Mesenchymal stem cell (in vitro differentiated cells and primary cell): ENCODE data around the gene NEK10.

Experiments
- DNase-seq: peaks from one replicate; pipeline ENCODE4 v3.0.0-alpha.2; 2013
- H2AFZ ChIP-seq: one replicate; pipeline ENCODE4 v1.6.1; 2013; ENCODE audit warnings: low read depth, mild to moderate bottlenecking, control low read depth, inconsistent platforms, low read length, moderate library complexity
- H2AK5ac ChIP-seq: 2 replicates; pipeline ENCODE4 v1.6.1; 2013; ENCODE audit warnings: low read length, moderate library complexity, mild to moderate bottlenecking, inconsistent platforms; ENCODE audit not compliant: severe bottlenecking
- H2BK120ac ChIP-seq: one replicate; pipeline ENCODE4 v1.6.1; 2013; ENCODE audit warnings: low read depth, mild to moderate bottlenecking, inconsistent platforms, low read length, moderate library complexity
- H2BK12ac ChIP-seq, 2 experiments: one replicate each; pipeline ENCODE4 v1.6.1; 2013; ENCODE audit warnings: inconsistent platforms in 2 of 2, low read length in 2 of 2, mild to moderate bottlenecking in 2 of 2, moderate library complexity in 2 of 2, control low read depth in 1 of 2
- H2BK15ac ChIP-seq: one replicate; pipeline ENCODE4 v1.6.1; 2013; ENCODE audit warnings: mild to moderate bottlenecking, low read depth, inconsistent platforms; ENCODE audit not compliant: poor library complexity, severe bottlenecking
- H2BK5ac ChIP-seq: 2 replicates; pipeline ENCODE4 v1.6.1; 2013; ENCODE audit warnings: low read depth, mild to moderate bottlenecking, low read length, control low read depth, inconsistent platforms; ENCODE audit not compliant: poor library complexity, severe bottlenecking
- H3K14ac ChIP-seq, 2 experiments: one replicate each; pipeline ENCODE4 v1.6.1; 2013; ENCODE audit warnings: inconsistent platforms in 2 of 2, low read length in 2 of 2, control low read depth in 1 of 2, mild to moderate bottlenecking in 1 of 2, moderate library complexity in 1 of 2
- H3K18ac ChIP-seq, 2 experiments: one replicate each; pipeline ENCODE4 v1.6.1; 2013; ENCODE audit warnings: inconsistent platforms in 2 of 2, low read length in 2 of 2, control low read depth in 1 of 2, low read depth in 1 of 2, mild to moderate bottlenecking in 1 of 2
- H3K23ac ChIP-seq, 2 experiments: one replicate each; pipeline ENCODE4 v1.6.1; 2013; ENCODE audit warnings: inconsistent platforms in 2 of 2, low read length in 2 of 2, mild to moderate bottlenecking in 2 of 2, moderate library complexity in 2 of 2, control low read depth in 1 of 2
- H3K27ac ChIP-seq: 2 replicates; pipeline ENCODE4 v1.5.1; 2013; ENCODE audit warnings: mild to moderate bottlenecking, moderate library complexity, low read length, control low read depth, inconsistent platforms; ENCODE audit not compliant: poor library complexity, severe bottlenecking
- H3K27me3 ChIP-seq, 2 experiments: 2 replicates each; pipeline versions ENCODE4 v1.6.1 to v1.7.0; 2013; ENCODE audit warnings: low read length in 2 of 2, mild to moderate bottlenecking in 2 of 2, moderate library complexity in 2 of 2, control low read depth in 1 of 2, inconsistent platforms in 1 of 2; ENCODE audit not compliant: control insufficient read depth in 1 of 2, insufficient read depth in 1 of 2
- H3K36me3 ChIP-seq, 2 experiments: 2 replicates each; pipeline versions ENCODE4 v1.6.1 to v1.7.0; 2013; ENCODE audit warnings: low read length in 2 of 2, control low read depth in 1 of 2, inconsistent platforms in 1 of 2, low read depth in 1 of 2, mild to moderate bottlenecking in 1 of 2; ENCODE audit not compliant: insufficient read depth in 2 of 2, control insufficient read depth in 1 of 2
- H3K4ac ChIP-seq, 2 experiments: one replicate each; pipeline ENCODE4 v1.6.1; 2013; ENCODE audit warnings: inconsistent platforms in 2 of 2, low read length in 2 of 2, mild to moderate bottlenecking in 2 of 2, moderate library complexity in 2 of 2, control low read depth in 1 of 2, low read depth in 1 of 2
- H3K4me1 ChIP-seq: 2 replicates; pipeline ENCODE4 v1.6.1; 2013; ENCODE audit warnings: low read depth, low read length, control low read depth; ENCODE audit not compliant: control insufficient read depth, insufficient read depth
- H3K4me2 ChIP-seq: 2 replicates; pipeline ENCODE4 v1.6.1; 2013; ENCODE audit warnings: low read length, mild to moderate bottlenecking, inconsistent platforms; ENCODE audit not compliant: poor library complexity, severe bottlenecking
- H3K4me3 ChIP-seq, 2 experiments: 2 replicates each; pipeline versions ENCODE4 v1.5.1 to v1.7.0; 2013; ENCODE audit warnings: low read length in 2 of 2, mild to moderate bottlenecking in 2 of 2, control low read depth in 1 of 2, low read depth in 1 of 2; ENCODE audit not compliant: insufficient read depth in 1 of 2
- H3K79me1 ChIP-seq: replicated peaks from 2 replicates; pipeline ENCODE4 v1.6.1; 2013; ENCODE audit warnings: mild to moderate bottlenecking, control low read depth, low read length, inconsistent platforms; ENCODE audit not compliant: poor library complexity, severe bottlenecking
- H3K9ac ChIP-seq: 2 replicates; pipeline ENCODE4 v1.7.0; 2013; ENCODE audit warnings: mild to moderate bottlenecking, low read length, moderate library complexity
- H3K9me3 ChIP-seq: 2 replicates; pipeline ENCODE4 v1.7.0; 2013; ENCODE audit warnings: mild to moderate bottlenecking, low read length; ENCODE audit not compliant: control insufficient read depth
- H4K8ac ChIP-seq: one replicate; pipeline ENCODE4 v1.6.1; 2013; ENCODE audit warnings: inconsistent platforms, mild to moderate bottlenecking, low read length, moderate library complexity
- H4K91ac ChIP-seq: one replicate; pipeline ENCODE4 v1.6.1; 2013; ENCODE audit warnings: mild to moderate bottlenecking, low read length, inconsistent platforms
- WGBS: methylation state at CpG from one replicate; pipeline ENCODE4 v1.1.7; 2013; ENCODE audit warnings: mixed read lengths; 5-methylcytosine and 5-hydroxymethylcytosine counted together

The NEK10 gene

GRCh38 chr3:27200721-27201489, 168.3 kb downstream of the NEK10 start:
- H2AK5ac ChIP-seq = peak overlapping the region; percentile 18
- peaks cover 6% of the 10 kb centered on the region for H3K9me3 ChIP-seq
- 94% methylated on average over 2 of the region's 2 CpGs for WGBS
- H3K36me3 ChIP-seq = peaks cover 0 to 64% of the 10 kb centered on the region in 2 experiments
- H2AFZ ChIP-seq = no peak overlapping the region
- H3K4me2 ChIP-seq = no peak overlapping the region
- no peak overlapping the region for H2BK5ac ChIP-seq
- H2BK120ac ChIP-seq = no peak overlapping the region
- peak overlapping the region; percentile 4 for H4K8ac ChIP-seq
- H3K79me1 ChIP-seq = no peaks in the 10 kb centered on the region
- no peak overlapping the region for H3K14ac ChIP-seq
- no peaks in the 10 kb centered on the region for H3K27me3 ChIP-seq
- no peak overlapping the region for H3K4ac ChIP-seq
- no peak overlapping the region for H3K9ac ChIP-seq
- no peaks in the 10 kb centered on the region for H3K4me1 ChIP-seq
- H2BK15ac ChIP-seq = no peak overlapping the region
- no peak for DNase-seq
- H3K23ac ChIP-seq = no peak overlapping the region
- no peak overlapping the region for H4K91ac ChIP-seq
- no peak overlapping the region for H3K27ac ChIP-seq
- no peak overlapping the region for H2BK12ac ChIP-seq
- no peak overlapping the region for H3K4me3 ChIP-seq
- H3K18ac ChIP-seq = no peak overlapping the region

- no peak overlapping the region for H3K18ac ChIP-seq
Measured at GRCh38 chr3:27194861-27195483, 174.2 kb downstream of the NEK10 start.

DNA sequence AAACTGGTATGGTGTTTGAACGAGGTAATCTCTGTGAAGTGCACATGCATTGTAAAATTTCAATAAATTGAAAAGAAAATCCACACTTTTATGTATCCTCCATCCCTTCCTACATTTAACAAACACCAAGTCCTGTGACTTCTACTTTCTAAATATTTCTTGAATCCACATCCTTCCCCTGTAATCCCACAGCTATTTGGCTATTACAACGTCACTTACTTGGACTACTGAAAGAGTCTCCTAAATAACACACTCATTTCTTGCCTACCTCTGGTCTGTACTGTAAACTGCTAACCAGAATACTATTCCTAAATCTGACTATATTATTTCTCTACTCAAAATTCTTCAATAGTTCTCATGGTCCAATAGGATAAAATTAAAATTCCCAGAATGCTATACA, 176.1 kb downstream of the NEK10 start:
- DNase-seq = no peak
- no peak overlapping the region for H3K18ac ChIP-seq
- H3K4me1 ChIP-seq = no peaks in the 10 kb centered on the region
- no peak overlapping the region for H2BK12ac ChIP-seq
- no peak overlapping the region for H4K8ac ChIP-seq
- peaks cover 0 to 72% of the 10 kb centered on the region in 2 experiments for H3K36me3 ChIP-seq
- H2AK5ac ChIP-seq = no peak overlapping the region
- H2AFZ ChIP-seq = no peak overlapping the region
- no peak overlapping the region for H3K4me2 ChIP-seq
- H3K9ac ChIP-seq = no peak overlapping the region
- H3K9me3 ChIP-seq = no peaks in the 10 kb centered on the region
- H3K27me3 ChIP-seq = no peaks in the 10 kb centered on the region
- H2BK120ac ChIP-seq = no peak overlapping the region
- H3K4ac ChIP-seq = no peak overlapping the region
- H4K91ac ChIP-seq = no peak overlapping the region
- no peak overlapping the region for H2BK5ac ChIP-seq
- H3K23ac ChIP-seq = no peak overlapping the region
- H3K4me3 ChIP-seq = no peak overlapping the region
- H3K14ac ChIP-seq = no peak overlapping the region
- H3K27ac ChIP-seq = no peak overlapping the region
- no peaks in the 10 kb centered on the region for H3K79me1 ChIP-seq
- H2BK15ac ChIP-seq = no peak overlapping the region
- WGBS = 80% methylated on average over 1 of the region's 2 CpGs

More at GRCh38 chr3:27194861-27195483, 174.2 kb downstream of the NEK10 start:
- Histone ChIP-seq H3K23ac (no peak overlapping the region), H3K9me3 (peaks cover 6% of the 10 kb centered on the region), H2AK5ac (no peak overlapping the region), H3K14ac (no peak overlapping the region), H2BK120ac (no peak overlapping the region), H3K4me3 (no peak overlapping the region), H4K8ac (no peak overlapping the region), H4K91ac (no peak overlapping the region), H3K4ac (no peak overlapping the region), H2BK12ac (no peak overlapping the region), H3K4me2 (no peak overlapping the region), H3K27ac (peak overlapping the region; percentile 69), H2BK5ac (no peak overlapping the region), H3K27me3 (no peaks in the 10 kb centered on the region), H3K4me1 (no peaks in the 10 kb centered on the region), H2AFZ (no peak overlapping the region), H3K79me1 (no peaks in the 10 kb centered on the region), H3K36me3 (peaks cover 0 to 75% of the 10 kb centered on the region in 2 experiments), H3K9ac (no peak overlapping the region), H2BK15ac (no peak overlapping the region)
- no CpG with 5 or more reads among the region's 1 CpG for WGBS
- DNase-seq = peak; percentile 11

GRCh38 chr3:27186013-27186412, 183.2 kb downstream of the NEK10 start:
- no peaks in the 10 kb centered on the region for H3K27me3 ChIP-seq
- peaks cover 0 to 58% of the 10 kb centered on the region in 2 experiments for H3K36me3 ChIP-seq
- no peaks in the 10 kb centered on the region for H3K79me1 ChIP-seq
- no peak overlapping the region for H2BK15ac ChIP-seq
- H4K91ac ChIP-seq = no peak overlapping the region
- H3K4ac ChIP-seq = no peak overlapping the region
- H2BK120ac ChIP-seq = no peak overlapping the region
- no peak overlapping the region for H2AK5ac ChIP-seq
- DNase-seq = no peak
- H2BK12ac ChIP-seq = no peak overlapping the region
- no peak overlapping the region for H3K23ac ChIP-seq
- H2BK5ac ChIP-seq = no peak overlapping the region
- H3K4me3 ChIP-seq = no peak overlapping the region
- no peak overlapping the region for H3K9ac ChIP-seq
- H2AFZ ChIP-seq = no peak overlapping the region
- H3K27ac ChIP-seq = no peak overlapping the region
- H4K8ac ChIP-seq = no peak overlapping the region
- no peak overlapping the region for H3K18ac ChIP-seq
- no peaks in the 10 kb centered on the region for H3K4me1 ChIP-seq
- no peak overlapping the region for H3K14ac ChIP-seq
- no peaks in the 10 kb centered on the region for H3K9me3 ChIP-seq
- 89% methylated on average over 5 of the region's 5 CpGs for WGBS
- no peak overlapping the region for H3K4me2 ChIP-seq
